Thyroid gland (tissue), 4 donors: ENCODE measurements around the gene MEOX2.

Experiments used
- CTCF ChIP-seq, 6 experiments: fragments of 200-600 bp in 3 of 6; fragments of 450-650 bp in 3 of 6; sonication (generic) in 3 of 6; IDR thresholded peaks; one replicate each; pipeline ENCODE4 v1.5.1; 2016 to 2019; ENCODE audit warnings: antibody characterized with exemption in 6 of 6, mild to moderate bottlenecking in 2 of 6, inconsistent platforms in 1 of 6, moderate library complexity in 1 of 6
- POLR2A ChIP-seq, 2 donors: fragments of 450-650 bp; IDR thresholded peaks; one replicate each; pipeline ENCODE4 v1.6.1; 2017; ENCODE audit warnings: antibody characterized with exemption in 2 of 2, mild to moderate bottlenecking in 2 of 2, moderate library complexity in 1 of 2

- TF ChIP-seq POLR2A (IDR thresholded peaks at IDR 0.05) (no peak), CTCF (IDR thresholded peaks at IDR 0.05) (no peak)
These were observed 43.3 kb upstream of the MEOX2 start for GRCh38 chr7:15729746-15730145.
